ENCODE measurements around the gene SLC25A33.

Gene SLC25A33

GRCh38 chr1:9529190-9529589 lies 10.1 kb upstream of the SLC25A33 start:
- H3K27ac Mint-ChIP-seq, result no peak overlapping the region
- H3K36me3 Mint-ChIP-seq (ENCODE audit: low read depth), result no peaks in the 10 kb centered on the region
- H3K27me3 Mint-ChIP-seq, result no peaks in the 10 kb centered on the region
- no peaks in the 10 kb centered on the region for H3K9me3 Mint-ChIP-seq
- no peaks in the 10 kb centered on the region for H3K4me1 Mint-ChIP-seq (ENCODE audit: low read depth)
- no peak overlapping the region for H3K4me3 Mint-ChIP-seq

- H3K9me3 Mint-ChIP-seq, result no peaks in the 10 kb centered on the region
- H3K4me1 Mint-ChIP-seq (ENCODE audit: low read depth), result no peaks in the 10 kb centered on the region
- H3K27me3 Mint-ChIP-seq, result no peaks in the 10 kb centered on the region
- no peak overlapping the region for H3K27ac Mint-ChIP-seq
- H3K36me3 Mint-ChIP-seq (ENCODE audit: low read depth), result no peaks in the 10 kb centered on the region
- H3K4me3 Mint-ChIP-seq, result no peak overlapping the region
Measured at GRCh38 chr1:9530320-9530719, 8.9 kb upstream of the SLC25A33 start.

- H3K9me3 Mint-ChIP-seq, result no peaks in the 10 kb centered on the region
- peaks cover 16% of the 10 kb centered on the region for H3K4me1 Mint-ChIP-seq (ENCODE audit: low read depth)
- H3K27ac Mint-ChIP-seq, result no peak overlapping the region
Measured at GRCh38 chr1:9534953-9535352, 4.3 kb upstream of the SLC25A33 start.

GRCh38 chr1:9536301-9536700 lies 3.0 kb upstream of the SLC25A33 start:
- H3K27ac Mint-ChIP-seq, result no peak overlapping the region
- H3K27me3 Mint-ChIP-seq, result no peaks in the 10 kb centered on the region
- H3K4me1 Mint-ChIP-seq (ENCODE audit: low read depth), result peaks cover 28% of the 10 kb centered on the region
- no peak overlapping the region for H3K4me3 Mint-ChIP-seq
- no peaks in the 10 kb centered on the region for H3K9me3 Mint-ChIP-seq
- H3K36me3 Mint-ChIP-seq (ENCODE audit: low read depth), result peaks cover 9% of the 10 kb centered on the region

More at GRCh38 chr1:9534953-9535352, 4.3 kb upstream of the SLC25A33 start:
- Mint-ChIP-seq H3K4me3 (no peak overlapping the region), H3K27me3 (no peaks in the 10 kb centered on the region), H3K36me3 (ENCODE audit: low read depth) (no peaks in the 10 kb centered on the region)

GRCh38 chr1:9537863-9538668 lies 1.2 kb upstream of the SLC25A33 start:
- H3K4me1 Mint-ChIP-seq (ENCODE audit: low read depth), result peaks cover 41% of the 10 kb centered on the region
- H3K9me3 Mint-ChIP-seq, result no peaks in the 10 kb centered on the region
- H3K36me3 Mint-ChIP-seq (ENCODE audit: low read depth), result peaks cover 21% of the 10 kb centered on the region
- no peaks in the 10 kb centered on the region for H3K27me3 Mint-ChIP-seq
- peak overlapping the region; percentile 17 for H3K27ac Mint-ChIP-seq
- H3K4me3 Mint-ChIP-seq, result no peak overlapping the region

- Mint-ChIP-seq H3K9me3 (no peaks in the 10 kb centered on the region), H3K4me3 (peak overlapping the region; percentile 70), H3K27ac (peak overlapping the region; percentile 74), H3K4me1 (ENCODE audit: low read depth) (peaks cover 41% of the 10 kb centered on the region), H3K36me3 (ENCODE audit: low read depth) (peaks cover 21% of the 10 kb centered on the region), H3K27me3 (no peaks in the 10 kb centered on the region)
Measured at GRCh38 chr1:9538669-9539164, 548 bp upstream of the SLC25A33 start.

GRCh38 chr1:9539829-9540550 lies 725 bp downstream of the SLC25A33 start:
- Mint-ChIP-seq H3K27me3 (no peaks in the 10 kb centered on the region), H3K36me3 (ENCODE audit: low read depth) (peaks cover 21% of the 10 kb centered on the region), H3K4me3 (peak overlapping the region; percentile 89)

GRCh38 chr1:9542430-9542829 lies 3.2 kb downstream of the SLC25A33 start:
- H3K4me3 Mint-ChIP-seq, result peak overlapping the region; percentile 60
- no peaks in the 10 kb centered on the region for H3K9me3 Mint-ChIP-seq
- H3K4me1 Mint-ChIP-seq (ENCODE audit: low read depth), result peaks cover 50% of the 10 kb centered on the region
- no peak overlapping the region for H3K27ac Mint-ChIP-seq
- peaks cover 21% of the 10 kb centered on the region for H3K36me3 Mint-ChIP-seq (ENCODE audit: low read depth)
- no peaks in the 10 kb centered on the region for H3K27me3 Mint-ChIP-seq

More at GRCh38 chr1:9539829-9540550, 725 bp downstream of the SLC25A33 start:
- Mint-ChIP-seq H3K9me3 (no peaks in the 10 kb centered on the region), H3K4me1 (ENCODE audit: low read depth) (peaks cover 48% of the 10 kb centered on the region), H3K27ac (peak overlapping the region; percentile 75)

GRCh38 chr1:9544926-9545325 lies 5.7 kb downstream of the SLC25A33 start:
- H3K27ac Mint-ChIP-seq, result no peak overlapping the region
- no peaks in the 10 kb centered on the region for H3K27me3 Mint-ChIP-seq
- no peak overlapping the region for H3K4me3 Mint-ChIP-seq
- H3K4me1 Mint-ChIP-seq (ENCODE audit: low read depth), result peaks cover 34% of the 10 kb centered on the region
- H3K9me3 Mint-ChIP-seq, result no peaks in the 10 kb centered on the region
- H3K36me3 Mint-ChIP-seq (ENCODE audit: low read depth), result peaks cover 30% of the 10 kb centered on the region

GRCh38 chr1:9549955-9550546 lies 10.8 kb downstream of the SLC25A33 start:
- no peaks in the 10 kb centered on the region for H3K9me3 Mint-ChIP-seq
- no peak overlapping the region for H3K27ac Mint-ChIP-seq
- no peaks in the 10 kb centered on the region for H3K27me3 Mint-ChIP-seq
- peaks cover 8% of the 10 kb centered on the region for H3K4me1 Mint-ChIP-seq (ENCODE audit: low read depth)
- H3K4me3 Mint-ChIP-seq, result no peak overlapping the region
- peaks cover 16% of the 10 kb centered on the region for H3K36me3 Mint-ChIP-seq (ENCODE audit: low read depth)

- no peak overlapping the region for H3K27ac Mint-ChIP-seq
- no peak overlapping the region for H3K4me3 Mint-ChIP-seq
- peaks cover 10% of the 10 kb centered on the region for H3K4me1 Mint-ChIP-seq (ENCODE audit: low read depth)
- H3K36me3 Mint-ChIP-seq (ENCODE audit: low read depth), result peaks cover 33% of the 10 kb centered on the region
- no peaks in the 10 kb centered on the region for H3K9me3 Mint-ChIP-seq
- H3K27me3 Mint-ChIP-seq, result no peaks in the 10 kb centered on the region
Measured at GRCh38 chr1:9551984-9552383, 12.7 kb downstream of the SLC25A33 start.

- H3K9me3 Mint-ChIP-seq, result no peaks in the 10 kb centered on the region
- H3K4me3 Mint-ChIP-seq, result no peak overlapping the region
- H3K36me3 Mint-ChIP-seq (ENCODE audit: low read depth), result peaks cover 36% of the 10 kb centered on the region
Measured at GRCh38 chr1:9553736-9554144, 14.5 kb downstream of the SLC25A33 start.

GRCh38 chr1:9555942-9556341 lies 16.7 kb downstream of the SLC25A33 start:
- Mint-ChIP-seq H3K4me1 (ENCODE audit: low read depth) (peaks cover 37% of the 10 kb centered on the region), H3K27ac (no peak overlapping the region), H3K27me3 (no peaks in the 10 kb centered on the region), H3K4me3 (no peak overlapping the region), H3K9me3 (no peaks in the 10 kb centered on the region), H3K36me3 (ENCODE audit: low read depth) (peaks cover 38% of the 10 kb centered on the region)

More at GRCh38 chr1:9553736-9554144, 14.5 kb downstream of the SLC25A33 start:
- H3K27ac Mint-ChIP-seq, result no peak overlapping the region
- no peaks in the 10 kb centered on the region for H3K27me3 Mint-ChIP-seq
- H3K4me1 Mint-ChIP-seq (ENCODE audit: low read depth), result peaks cover 25% of the 10 kb centered on the region

GRCh38 chr1:9557624-9558023 lies 18.4 kb downstream of the SLC25A33 start:
- Mint-ChIP-seq H3K36me3 (ENCODE audit: low read depth) (peaks cover 45% of the 10 kb centered on the region), H3K9me3 (no peaks in the 10 kb centered on the region), H3K27ac (no peak overlapping the region), H3K27me3 (no peaks in the 10 kb centered on the region), H3K4me1 (ENCODE audit: low read depth) (peaks cover 37% of the 10 kb centered on the region), H3K4me3 (no peak overlapping the region)
